UCSD-AML1 (cell line): ENCODE measurements around the gene ATP4B.
"Not testable (repeated sequence)": the region's sequence is repeated elsewhere in the genome, so short reads cannot be mapped to it uniquely, and the experiment has no call there.

Experiments used
- DNase-seq: peaks from one replicate; lab custom pipeline; 2025; ENCODE audit not compliant: unreplicated experiment; lab: John Stamatoyannopoulos, UW

Gene ATP4B

DNA sequence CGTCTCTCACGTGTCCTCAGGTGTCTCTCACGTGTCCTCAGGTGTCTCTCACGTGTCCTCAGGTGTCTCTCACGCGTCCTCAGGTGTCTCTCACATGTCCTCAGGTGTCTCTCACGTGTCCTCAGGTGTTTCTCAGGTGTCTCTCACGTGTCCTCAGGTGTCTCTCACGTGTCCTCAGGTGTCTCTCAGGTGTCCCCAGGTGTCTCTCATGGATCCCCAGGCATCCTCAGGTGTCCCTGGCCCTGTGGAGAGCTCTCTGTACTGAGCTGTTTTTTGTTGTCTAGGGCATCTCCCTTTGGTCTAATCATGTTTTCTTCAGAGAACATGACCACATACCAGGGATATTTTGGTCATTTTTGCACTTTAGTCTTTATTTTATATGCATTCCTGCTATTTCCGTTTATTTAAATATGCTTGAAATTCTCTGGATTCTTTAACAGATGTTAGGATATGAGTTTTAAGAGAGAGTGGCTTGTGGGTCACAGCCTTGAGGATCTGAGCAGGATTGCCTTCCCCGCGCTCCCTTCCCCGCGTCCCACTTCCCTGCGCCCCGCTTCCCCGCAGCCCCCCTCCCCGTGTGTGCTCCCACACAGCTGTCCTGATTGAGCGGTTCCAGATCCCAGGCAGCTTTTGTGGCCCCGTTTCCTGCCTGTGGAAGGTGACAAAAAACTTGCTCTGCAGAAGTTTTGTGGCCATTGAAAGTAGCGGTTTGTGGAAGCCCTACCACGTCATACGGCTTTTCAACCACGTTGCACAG, 31.9 kb downstream of the ATP4B start:
- DNase-seq: no peak

DNA sequence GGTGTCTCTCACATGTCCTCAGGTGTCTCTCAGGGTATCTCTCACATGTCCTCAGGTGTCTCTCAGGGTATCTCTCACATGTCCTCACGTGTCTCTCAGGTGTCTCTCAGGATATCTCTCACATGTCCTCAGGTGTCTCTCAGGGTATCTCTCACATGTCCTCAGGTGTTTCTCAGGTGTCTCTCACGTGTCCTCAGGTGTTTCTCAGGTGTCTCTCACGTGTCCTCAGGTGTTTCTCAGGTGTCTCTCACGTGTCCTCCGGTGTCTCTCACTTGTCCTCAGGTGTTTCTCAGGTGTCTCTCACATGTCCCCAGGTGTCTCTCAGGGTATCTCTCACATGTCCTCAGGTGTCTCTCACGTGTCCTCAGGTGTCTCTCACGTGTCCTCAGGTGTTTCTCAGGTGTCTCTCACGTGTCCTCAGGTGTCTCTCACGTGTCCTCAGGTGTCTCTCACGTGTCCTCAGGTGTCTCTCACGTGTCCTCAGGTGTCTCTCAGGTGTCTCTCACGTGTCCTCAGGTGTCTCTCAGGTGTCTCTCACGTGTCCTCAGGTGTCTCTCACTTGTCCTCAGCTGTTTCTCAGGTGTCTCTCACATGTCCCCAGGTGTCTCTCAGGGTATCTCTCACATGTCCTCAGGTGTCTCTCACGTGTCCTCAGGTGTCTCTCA, 33.2 kb downstream of the ATP4B start:
- DNase-seq: not testable (repeated sequence)

DNA sequence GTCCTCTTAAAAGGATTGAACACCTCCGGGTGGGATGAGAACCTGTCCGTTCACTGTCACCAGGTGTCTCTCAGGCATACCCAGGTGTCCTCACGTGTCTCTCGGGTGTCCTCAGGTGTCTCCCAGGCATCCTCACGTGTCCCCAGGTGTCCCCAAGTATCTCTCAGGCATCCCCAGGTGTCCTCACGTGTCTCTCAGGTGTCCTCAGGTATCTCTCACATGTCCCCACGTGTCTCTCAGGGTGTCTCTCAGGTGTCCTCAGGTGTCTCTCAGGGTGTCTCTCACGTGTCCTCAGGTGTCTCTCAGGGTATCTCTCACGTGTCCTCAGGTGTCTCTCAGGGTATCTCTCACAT, 33.8 kb downstream of the ATP4B start:
- DNase-seq: no peak

DNA sequence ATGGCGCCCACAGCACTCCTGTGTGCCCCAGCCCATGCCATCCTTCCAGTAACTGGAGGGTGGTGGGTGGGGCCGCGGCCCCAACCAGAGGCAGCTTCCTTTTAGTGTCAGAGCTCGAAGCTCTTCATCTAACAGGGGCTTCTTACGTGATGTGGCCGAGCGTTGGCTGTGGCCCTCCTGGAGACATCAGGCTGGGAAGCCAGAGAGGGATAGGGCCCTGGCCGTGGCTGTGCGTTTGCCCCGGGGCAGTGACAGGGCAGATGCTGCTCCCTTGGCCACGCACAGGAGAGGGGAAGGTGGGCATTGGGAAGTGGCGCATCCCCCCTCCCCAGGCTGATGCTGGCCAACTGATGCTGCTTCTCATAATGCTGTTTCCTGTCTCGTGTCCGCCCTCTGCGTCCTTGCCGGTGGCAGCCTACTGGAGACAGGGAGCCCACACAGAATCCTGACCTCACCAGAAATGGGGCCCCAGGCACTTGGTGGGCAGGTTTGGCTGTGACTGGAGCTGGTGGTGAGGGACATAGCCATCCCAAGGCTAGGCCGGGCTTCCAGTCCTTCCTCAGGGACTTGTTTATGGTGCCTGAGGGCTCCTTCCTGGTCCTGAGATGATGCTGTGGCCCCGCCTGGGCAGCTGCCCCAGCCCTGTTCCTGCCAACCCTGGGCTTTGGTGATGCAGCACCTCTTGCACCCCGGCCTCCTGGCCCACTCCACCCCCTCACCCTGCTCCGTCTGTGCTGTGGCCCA, 34.3 kb downstream of the ATP4B start:
- no peak for DNase-seq

DNA sequence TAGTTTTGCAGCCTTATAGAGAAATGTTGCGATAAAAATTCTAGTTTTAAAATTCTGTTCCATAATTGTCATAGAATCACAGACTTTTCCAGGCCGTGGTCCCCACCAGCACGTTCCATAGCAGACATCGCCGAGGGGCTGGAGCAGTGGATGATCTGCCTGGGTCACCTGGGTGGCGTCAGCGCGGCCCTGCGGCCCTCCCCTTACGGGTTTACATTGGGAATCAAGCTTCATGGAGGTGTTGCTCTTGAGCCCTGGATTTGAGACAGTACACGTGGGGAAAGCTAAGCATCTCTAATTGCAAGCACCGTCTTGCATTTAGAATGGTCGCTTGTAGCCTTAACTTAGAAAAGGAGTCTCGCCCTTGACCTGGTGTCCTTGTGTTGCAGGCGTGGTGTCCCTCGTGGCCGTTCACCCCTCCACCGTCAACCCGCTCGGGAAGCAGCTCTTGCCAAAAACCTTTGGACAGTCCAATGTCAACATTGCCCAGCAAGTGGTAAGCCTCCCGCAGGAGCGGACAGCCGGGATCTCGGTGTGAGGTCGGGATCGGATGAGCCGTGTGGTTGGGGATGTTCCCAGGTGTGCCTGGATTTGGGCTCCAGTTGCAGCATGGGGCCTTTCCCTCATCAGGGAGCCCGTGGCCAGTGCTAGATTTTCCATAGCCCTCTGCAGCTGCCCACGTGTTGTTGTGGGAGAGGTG, 35.1 kb downstream of the ATP4B start:
- DNase-seq: no peak

DNA sequence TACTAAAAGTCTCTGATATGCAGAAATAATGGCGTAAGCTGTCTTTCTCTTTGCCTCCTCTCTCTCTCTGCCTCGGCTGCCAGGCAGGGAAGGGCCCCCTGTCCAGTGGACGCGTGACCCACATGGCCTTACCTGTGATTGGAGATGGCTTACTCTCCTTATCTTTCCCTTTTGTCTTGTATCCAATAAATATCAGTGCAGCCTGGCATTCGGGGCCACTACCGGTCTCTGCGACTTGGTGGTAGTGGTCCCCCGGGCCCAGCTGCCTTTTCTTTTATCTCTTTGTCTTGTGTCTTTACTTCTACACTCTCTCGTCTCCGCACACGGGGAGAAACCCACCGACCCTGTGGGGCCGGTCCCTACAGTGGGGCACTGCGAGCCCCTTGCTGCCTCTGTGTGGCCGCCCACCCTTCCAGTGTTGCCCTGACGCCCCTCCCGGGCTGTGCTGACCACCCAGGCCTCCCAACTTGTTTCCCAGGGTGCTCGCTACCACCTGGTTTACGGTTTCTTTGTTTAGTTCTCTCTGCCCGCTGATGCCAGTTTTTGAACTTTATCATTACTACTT, 35.9 kb downstream of the ATP4B start:
- DNase-seq: not testable (repeated sequence)

DNA sequence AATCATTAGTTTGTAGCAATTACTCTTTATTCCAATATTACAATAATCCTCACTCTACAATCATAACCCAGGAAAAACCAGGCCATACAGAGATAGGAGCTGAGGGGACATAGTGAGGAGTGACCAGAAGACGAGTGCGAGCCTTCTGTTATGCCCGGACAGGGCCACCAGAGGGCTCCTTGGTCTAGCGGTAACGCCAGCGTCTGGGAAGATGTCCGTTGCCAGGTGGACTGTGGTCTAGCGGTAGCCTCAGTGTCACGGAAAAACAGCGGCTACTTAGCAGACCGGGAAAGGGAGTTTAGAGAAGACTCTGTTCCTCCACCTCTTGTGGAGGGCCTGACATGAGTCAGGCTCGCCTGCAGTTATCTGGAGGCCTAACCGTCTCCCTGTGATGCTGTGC, 36.5 kb downstream of the ATP4B start:
- not testable (repeated sequence) for DNase-seq

DNA sequence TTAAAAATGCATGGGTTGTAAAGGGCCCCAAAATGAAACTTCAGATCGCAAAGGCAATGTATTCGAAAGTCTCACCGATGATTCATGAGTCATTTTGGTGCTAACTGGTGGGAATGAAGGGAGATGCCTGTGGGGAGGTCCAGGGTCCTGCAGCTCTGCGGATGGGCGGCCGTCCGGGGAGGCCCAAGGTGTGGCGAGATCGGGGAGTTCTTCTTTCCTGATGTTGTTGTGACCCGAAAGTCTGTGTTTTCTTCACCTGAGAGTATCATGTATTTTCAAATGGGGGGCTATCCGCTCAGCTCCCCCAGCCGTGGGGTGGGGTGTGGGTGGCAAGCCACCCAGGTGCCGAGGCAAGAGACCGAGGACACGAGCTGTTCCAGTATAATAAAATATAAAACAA, 37.0 kb downstream of the ATP4B start:
- DNase-seq: no peak

DNA sequence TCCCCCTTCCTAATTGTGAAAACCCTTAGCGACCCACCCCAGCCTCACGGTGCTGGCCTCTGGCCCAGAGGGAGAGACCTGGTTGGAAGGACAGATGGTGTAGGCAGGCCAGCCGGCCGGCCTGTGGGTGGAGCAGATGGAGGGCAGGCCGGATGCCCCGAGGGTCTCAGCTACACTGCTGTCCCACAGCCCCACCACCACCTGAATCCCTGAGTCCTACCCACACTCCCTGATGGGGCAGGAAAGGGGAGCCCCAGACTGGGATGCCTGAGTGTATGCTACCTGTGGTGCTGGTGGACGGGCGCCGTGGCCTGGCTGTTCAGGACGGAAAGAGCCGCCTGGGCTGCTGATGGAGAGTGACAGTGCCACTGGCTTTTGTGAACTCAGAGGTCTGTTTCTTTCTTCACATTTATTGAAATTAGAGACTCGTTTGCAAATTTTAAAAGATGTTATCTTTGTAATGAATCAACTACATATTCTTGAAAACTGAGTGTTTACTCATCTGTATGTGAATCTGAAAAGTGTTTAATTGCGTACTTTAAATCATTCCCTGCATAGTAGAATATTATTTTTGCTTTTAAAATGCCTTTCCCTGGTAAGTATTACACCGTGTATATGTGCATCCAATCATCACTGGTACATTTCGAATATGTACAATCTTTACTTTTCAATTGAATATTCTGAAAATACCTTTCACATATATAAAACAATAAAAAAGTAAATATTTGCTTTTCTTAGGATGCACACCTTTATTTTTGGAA, 37.8 kb downstream of the ATP4B start:
- no peak for DNase-seq

DNA sequence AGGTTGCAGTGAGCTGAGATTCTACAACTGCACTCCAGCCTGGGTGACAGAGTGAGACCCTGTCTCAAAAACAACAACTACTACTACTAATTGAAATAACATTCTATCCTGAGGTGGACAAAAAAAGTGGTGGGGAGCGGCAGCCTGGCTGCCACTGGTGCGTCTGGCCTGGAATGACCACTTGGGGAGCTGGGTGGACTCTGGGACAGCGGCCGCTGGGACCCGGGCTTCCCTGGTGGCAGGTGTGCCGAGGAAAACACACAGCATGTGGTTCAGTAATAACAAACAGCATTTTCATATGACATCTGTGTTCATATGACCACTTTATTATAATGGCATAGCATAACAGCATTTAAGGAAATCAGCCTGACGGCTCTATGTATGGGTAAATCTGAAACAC, 39.5 kb downstream of the ATP4B start:
- no peak for DNase-seq

DNA sequence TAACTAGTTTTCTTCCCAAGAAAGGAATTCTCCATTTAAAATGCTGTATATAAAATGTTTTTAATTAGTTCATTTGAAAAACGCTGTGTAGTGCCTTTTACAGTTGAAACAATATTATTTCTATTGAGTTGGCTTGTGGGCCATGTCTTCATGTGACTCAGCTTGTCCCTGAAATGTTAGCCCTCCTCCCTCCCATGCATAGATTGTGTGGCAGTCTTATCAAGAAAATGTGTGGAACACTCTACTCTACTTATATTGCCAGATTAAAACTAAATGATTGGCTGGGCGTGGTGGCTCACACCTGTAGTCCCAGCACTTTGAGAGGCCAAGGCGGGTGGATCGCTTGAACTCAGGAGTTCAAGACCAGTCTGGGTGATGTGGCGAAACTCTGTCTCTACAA, 40.0 kb downstream of the ATP4B start:
- DNase-seq: no peak

DNA sequence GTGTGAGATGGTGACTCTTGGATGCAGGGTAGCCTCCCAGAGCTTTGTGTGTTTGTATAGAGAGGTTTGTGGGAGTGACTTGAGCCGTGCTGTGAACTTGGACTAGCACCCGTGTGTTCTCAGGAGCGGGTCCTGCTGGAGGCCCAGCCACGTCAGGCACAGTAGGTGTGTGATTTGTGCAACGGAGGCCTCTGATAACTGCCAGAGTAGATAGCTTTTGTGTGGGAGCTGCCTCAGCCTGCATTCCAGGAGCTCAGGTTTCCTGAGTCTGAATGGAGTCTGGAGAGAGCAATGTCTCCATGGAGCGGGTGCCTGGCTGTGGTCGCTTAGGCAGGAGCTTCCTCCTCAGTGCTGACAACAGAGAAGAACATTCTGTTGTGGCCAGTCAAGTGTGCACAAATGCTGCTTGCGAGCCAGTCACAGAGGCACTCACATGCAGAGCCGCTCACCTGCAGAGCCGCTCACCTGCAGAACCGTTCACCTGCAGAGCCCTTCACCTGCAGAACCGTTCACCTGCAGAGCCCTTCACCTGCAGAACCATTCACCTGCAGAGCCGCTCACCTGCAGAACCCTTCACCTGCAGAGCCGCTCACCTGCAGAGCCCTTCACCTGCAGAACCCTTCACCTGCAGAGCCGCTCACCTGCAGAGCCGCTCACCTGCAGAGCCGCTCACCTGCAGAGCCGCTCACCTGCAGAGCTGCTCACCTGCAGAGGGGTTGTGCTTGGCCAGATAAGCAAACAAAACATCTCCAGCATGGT, 40.8 kb downstream of the ATP4B start:
- DNase-seq: no peak

DNA sequence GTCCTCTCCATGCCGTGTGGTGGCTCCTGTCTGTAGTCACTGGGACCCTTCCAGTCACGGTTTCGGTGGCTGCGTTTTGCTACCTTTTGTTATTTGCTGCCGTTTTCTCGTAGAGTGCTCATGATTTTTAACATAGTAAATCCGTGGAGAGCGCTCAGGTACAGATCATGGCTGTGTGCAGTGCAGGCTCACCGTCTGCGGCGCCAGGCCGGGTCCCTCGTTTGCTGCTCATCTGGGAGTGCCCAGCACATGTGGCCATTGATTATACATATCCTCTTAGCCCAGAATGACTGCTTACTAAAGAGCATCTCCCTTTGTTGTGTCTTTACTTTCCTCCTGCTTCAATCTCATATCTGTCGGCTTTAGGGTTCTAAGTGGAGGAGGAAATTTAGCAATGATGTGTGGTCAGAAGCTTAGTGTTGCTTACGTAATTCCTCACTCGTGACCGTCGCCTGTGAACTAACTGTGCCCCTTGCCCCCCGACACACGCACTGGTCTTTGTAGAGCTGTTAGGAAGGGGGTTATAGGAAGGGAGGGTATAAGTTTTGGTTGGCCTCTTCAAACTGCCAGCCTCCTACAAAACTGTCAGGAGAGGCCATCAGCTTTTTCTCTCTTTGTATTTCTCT, 41.6 kb downstream of the ATP4B start:
- DNase-seq: no peak

DNA sequence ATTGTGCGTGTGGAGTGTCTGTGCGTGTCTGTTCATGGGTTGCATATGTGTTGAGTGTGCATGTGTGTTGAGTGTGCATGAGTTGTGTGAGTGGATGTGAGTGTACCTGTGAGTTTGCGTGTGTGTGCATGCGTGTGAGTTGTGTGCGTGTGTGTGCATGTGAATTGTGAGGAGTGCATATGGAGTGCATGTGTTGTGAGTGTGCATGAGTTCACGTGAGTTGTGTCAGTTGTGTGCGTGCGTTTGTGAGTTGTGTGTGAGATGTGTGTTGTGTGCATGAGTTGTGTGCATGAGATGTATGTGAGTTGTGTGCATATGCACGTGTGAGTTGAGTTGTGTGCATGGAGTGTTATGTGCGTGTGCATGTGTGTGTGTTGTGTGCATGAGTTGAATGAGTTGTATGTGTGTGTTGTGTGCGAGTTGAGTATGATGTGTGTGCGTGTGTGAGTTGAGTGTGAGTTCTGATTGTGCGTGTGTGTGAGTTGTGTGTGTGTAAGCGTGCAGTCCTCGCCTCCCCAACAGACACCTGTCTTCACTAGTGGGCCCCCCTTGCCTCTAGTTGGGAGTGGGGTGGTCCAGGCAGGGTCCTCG, 44.1 kb downstream of the ATP4B start:
- DNase-seq: no peak

DNA sequence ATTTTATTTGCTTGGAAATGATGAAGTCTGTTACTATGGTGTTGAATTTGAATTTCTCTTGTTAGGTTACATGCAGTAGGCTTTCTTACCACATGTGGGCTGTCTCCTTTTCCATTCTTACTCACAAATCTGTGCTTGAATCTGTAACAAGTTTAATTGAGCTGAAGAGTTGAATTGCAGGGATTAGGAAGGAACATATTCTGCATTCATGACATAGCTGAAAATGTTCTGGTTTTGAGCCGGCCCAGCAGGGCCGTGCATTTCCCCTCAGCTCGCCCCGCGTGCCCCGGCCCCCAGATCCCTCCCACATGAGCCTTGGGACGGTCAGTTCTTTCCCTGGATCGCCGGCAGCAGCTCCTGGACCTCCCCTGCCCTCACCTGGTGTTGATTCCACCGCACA, 45.4 kb downstream of the ATP4B start:
- no peak for DNase-seq

DNA sequence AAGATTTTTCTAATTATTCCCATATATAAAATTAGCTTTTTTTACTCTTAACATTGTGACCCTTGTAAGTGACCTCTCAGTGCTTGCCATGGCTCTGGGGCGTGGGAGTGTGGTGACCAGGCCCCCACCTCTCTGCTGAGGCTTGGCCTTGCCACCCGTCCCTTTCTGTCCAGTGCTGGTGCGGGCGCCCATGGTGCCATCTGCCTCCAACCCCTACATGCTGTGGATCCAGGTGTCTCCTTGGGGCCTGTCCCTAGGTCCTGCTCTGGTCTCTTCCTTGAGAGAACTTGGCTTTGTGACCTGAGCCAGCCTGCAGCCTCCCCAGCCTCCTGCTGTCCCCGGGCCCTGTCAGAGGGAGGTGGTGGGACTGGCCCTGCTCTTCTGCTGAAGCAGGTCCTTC, 46.0 kb downstream of the ATP4B start:
- DNase-seq: no peak

DNA sequence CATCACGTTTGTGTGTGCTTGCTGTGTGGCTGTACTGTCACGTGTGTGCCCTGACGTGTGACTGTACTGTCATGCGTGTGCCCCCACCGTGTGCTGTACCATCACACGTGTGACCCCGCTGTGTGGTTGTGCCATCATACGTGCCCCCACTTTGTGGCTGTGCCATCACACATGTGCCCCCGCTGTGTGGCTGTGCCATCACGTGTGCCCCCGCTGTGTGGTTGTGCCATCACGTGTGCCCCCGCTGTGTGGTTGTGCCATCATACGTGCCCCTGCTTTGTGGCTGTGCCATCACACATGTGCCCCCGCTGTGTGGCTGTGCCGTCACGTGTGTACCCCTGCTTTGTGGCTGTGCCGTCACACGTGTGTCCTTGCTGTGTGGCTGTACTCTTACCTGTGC, 47.7 kb downstream of the ATP4B start:
- no peak for DNase-seq

DNA sequence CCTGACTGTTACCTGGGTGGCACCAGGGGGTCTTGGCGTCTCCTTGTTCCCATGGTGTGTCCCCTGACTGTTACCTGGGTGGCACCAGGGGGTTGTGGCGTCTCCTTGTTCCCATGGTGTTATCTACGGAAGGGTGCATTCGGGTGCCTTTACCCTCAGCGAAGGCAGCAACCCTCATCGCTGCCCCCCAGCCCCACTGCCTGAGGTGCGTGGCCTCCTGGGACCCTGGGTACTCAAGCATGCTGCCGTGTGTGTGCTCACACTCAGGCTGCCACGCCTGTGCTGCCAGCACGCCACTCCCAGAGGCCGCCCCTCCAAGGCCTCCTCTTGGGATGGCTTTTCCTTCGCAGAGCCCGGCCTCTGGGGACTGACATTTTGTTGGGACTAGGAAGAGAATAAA, 48.4 kb downstream of the ATP4B start:
- DNase-seq: no peak

DNA sequence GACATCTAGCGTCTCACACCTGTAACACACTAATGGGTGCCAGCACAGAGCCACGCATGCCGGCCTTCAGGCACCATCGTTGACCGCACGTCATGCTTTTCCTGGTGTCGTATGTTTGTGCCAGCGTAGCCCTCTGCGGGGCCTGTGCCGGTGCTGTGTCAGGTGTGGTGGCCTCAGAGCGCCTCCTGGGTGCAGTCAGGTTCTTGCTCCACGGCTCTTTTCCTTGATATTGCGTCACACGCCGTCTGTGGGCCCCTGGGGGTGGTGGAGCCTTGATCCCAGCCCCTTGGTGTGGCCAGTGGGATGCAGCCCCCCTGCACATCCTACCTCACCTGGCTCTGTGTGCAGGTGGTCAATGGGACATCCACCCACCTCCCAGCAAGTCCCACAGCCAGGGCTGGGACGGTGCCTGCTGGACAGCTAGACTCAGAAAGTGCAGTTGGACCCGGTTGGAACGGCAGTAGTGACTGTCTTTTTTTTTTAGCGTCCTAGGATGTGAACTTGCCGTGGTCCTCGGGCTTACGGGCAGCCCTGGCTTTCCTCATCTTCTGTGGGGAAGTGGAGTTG, 48.9 kb downstream of the ATP4B start:
- no peak for DNase-seq
